A549 (cell line): ENCODE results near the gene GRIK1.

Experiments used
- BCL3 ChIP-seq: fragments of >200 bp; sonication (Bioruptor Twin); formaldehyde crosslinking; IDR thresholded peaks from 3 replicates; pipeline ENCODE4 v1.6.1; 2016
- CHD2 ChIP-seq: fragments of 150-350 bp; IDR thresholded peaks from 2 replicates; pipeline ENCODE4 v1.6.1; 2014; ENCODE audit warnings: low read length; ENCODE audit not compliant: partially characterized antibody
- CTCF ChIP-seq: fragments of >200 bp; sonication (Bioruptor Twin); formaldehyde crosslinking; IDR thresholded peaks from 3 replicates; pipeline ENCODE4 v1.5.1; 2016
- JUNB ChIP-seq: fragments of >200 bp; sonication (Bioruptor Twin); formaldehyde crosslinking; IDR thresholded peaks from 2 replicates; pipeline ENCODE4 v1.6.1; 2016
- MYC ChIP-seq: IDR thresholded peaks from 2 replicates; pipeline ENCODE4 v1.6.1; 2012; ENCODE audit warnings: mild to moderate bottlenecking, inconsistent platforms, low read length, improper control_type of control experiment, borderline replicate concordance
- POLR2A ChIP-seq: IDR thresholded peaks from 2 replicates; pipeline ENCODE4 v1.6.1; 2012; ENCODE audit warnings: mild to moderate bottlenecking, low read length
- RNF2 ChIP-seq: fragments of 200-600 bp; sonication (generic); IDR thresholded peaks from 2 replicates; pipeline ENCODE4 v1.6.1; 2016; ENCODE audit warnings: low read depth, mild to moderate bottlenecking, antibody characterized with exemption, moderate library complexity, borderline replicate concordance

- TF ChIP-seq BCL3 (no peak), POLR2A (no peak), RNF2 (no peak), CHD2 (no peak), JUNB (no peak), MYC (no peak), CTCF (no peak)
These were observed 227.0 kb downstream of the GRIK1 start for GRCh38 chr21:29712818-29713217.
